GM19328 (cell line): ENCODE results near the gene TESMIN.

Experiments
- ATAC-seq: cut with Tn5 transposase; IDR thresholded peaks from one replicate; pipeline ENCODE4 v1.9.1; 2021; ENCODE audit warnings: mild to moderate bottlenecking, moderate library complexity; ENCODE audit not compliant: unreplicated experiment

TESMIN gene

DNA sequence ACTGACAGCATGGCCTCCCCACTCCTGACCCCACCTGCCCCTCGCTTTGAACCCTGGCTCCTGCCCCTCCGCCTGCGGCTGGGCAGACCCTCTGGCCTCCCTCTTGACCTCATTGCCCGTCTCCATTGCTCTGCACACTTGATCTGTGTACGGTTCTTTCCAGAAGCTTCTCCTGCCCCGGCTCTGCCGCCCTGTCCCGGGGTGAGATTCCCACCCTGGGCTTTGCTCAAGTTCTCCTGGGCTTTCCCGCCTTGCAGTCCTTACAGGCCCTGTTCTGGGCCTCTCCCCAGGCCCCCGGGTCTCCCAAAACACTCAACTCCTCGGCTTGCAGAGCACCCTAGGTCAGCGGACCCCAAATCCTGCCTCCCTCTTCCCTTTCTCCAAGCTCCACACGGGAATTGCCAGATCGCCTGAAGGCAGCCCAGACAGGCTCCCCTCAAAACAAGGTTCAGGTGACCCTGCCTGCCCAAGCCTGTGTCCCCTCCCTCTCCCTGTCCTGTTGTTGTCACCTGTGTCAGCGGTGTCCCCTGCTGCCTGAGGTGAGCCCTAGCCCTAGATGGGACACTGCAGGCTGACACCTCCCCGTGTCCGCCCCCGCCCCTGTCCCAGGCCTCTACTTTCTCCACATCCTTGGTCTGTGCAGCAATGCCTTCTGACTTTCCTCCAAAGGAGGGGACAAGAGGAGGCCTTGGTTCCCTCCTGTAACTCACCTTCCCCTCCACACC lies 65.5 kb downstream of the TESMIN start:
- no peak for ATAC-seq

DNA sequence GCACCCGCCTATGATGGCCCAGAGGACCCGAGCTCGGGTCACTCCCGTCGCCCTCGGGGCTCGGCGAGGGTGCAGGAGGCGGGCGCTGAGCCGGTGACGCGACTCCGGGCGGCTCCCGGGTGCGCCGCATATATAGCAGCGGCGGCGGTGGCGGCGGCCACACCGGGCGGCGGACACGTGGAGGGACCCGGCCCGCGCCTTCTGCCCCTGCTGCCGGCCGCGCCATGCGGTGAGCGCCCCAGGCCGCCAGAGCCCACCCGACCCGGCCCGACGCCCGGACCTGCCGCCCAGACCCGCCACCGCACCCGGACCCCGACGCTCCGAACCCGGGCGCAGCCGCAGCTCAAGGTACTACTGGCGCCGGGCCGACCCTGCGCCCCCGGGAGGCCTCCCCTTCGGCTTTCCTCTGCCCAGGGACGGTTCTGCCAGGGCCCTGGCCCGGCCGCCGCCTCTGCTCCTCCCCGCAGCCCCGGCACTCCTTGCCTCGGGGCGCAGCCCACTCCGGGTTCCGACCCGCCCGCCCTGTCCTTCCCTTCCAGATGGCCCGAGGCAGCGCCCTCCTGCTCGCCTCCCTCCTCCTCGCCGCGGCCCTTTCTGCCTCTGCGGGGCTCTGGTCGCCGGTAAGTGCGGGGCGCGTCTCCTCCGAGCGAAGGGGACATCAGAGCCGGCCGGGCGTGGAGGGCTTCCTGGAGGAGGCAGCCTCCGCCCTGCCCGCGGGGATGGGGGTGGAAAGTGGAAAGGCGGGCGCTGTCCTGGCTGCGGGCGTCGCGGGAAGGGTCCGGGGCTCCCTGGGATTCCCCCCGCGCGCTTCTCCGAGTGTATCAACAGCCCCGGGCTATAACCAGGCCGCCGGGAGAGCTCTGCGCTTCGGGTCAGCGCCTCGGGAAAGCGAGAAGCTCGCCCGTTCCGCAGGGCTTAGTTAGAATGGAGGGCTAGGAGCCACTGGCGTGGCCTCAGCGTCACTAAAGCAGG lies 66.6 kb downstream of the TESMIN start, which contains the start of gene GAL:
GAL (plus strand) TSS at position 160 of the 972 bp plus-strand sequence; CDS start at position 540, 380 bp downstream.
- no peak for ATAC-seq

DNA sequence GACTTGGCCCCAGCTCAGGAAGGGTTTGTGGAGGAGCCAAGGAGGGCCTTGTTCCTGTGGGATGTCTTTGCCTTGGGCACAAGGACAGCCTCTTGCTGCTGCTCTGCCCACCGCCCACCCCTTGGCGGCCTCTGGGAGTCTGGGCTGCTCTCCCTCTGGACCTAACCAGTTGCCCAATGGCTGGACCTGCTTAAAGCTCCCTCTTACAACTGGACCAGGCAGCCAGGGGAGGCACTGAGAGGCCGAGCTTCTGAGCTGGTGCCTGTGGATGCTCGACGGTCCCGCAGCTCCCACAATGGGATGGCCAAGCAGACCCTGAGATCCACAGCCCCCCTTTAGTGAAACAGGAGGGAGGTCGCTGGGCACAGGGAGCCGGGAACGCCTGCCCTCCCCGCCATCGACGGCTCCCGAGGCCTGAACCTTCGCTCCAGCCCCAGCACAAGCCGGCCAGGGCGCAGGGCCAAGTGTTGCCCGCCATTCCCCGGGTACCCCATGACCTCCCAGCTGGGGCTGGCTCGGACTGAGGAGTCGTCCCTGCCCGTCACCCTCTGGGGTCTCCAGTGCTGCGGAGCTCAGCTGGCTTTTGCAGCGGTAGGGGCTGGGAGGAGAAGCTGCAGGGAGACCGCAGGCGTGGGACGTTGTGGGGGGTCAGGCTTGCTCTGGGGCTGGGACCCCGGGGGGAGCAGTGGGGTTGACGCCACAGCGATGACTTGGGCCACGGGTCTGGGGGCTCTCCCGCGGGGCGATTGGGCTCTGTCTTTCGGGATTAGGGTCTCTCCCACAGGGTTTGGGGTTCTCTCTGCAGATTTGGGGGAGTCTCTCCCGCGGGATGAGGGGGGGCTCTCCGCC lies 67.6 kb downstream of the TESMIN start:
- ATAC-seq: no peak

DNA sequence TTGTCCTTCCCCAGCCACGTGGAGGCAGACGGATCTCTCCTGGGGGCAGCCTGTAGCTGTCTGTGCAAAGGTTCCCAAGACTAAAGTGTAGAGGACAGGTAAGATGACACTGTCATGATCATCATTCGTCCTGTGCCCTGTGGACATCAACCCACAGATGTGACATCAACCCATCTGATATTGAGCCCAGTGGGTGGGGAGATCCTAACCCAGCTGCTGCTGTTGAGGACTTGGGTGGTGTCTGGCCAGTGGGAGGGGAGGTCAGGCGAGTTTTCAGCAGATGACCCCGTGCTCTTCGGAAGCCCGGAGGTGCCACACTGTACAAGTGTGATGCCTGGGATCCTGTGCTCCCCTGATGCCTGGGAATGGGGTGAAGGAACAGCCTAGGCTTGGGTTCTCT lies 68.2 kb downstream of the TESMIN start:
- no peak for ATAC-seq

- no peak for ATAC-seq
Measured at GRCh38 chr11:68682531-68682961, 68.8 kb downstream of the TESMIN start.

DNA sequence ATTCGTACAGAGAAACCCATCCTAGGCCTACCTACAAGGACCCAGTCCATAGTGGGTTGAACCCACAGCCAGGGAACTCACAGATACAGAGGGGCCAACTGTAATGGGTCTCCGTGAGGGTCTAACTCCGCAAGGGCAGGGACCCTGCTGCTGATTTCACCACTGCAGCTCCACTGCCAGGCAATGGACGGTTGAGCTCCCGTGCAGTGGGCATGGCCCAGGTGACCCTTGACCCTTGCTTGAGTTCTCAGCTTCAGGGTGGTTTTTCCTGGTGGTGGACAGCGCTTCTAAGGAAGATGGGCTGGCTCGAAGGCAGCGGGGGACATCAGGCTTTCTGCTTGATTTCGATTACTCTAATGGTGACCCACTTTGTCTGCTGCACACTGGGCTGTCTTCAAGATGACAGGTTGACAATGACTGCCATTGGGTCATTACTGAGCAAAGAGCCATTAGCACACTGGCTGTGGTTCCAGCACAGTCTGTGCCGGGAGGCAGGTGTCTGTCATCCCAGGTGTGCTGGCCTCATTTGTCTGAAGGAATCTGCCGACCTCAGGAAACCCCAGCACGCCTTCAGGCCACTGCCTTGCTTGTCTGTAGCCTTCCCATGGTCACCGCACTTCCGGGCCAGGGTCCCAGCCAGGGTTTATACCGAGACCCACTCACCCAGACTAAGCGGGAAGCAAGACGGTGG lies 70.6 kb downstream of the TESMIN start:
- no peak for ATAC-seq

DNA sequence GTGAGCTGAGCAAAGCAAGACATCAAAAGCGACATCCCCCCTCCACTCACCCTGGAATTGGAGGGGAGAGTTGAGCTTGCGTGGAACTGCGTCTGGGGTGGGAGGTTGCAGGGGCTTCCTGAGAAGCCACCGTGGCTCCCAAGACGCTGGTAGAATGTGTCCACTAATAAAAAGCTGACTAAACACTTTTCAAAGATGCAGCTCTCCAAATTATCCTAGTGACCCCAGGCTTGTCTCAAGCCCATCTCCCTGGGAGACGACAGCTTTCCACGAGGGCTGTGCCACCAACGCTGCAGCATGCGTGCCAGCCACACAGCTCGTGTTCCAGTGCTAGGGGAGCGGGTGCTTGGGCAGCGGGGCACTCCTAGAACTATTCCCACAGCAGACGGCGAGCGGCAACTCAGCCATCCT lies 73.3 kb downstream of the TESMIN start:
- ATAC-seq: no peak

GRCh38 chr11:68677432-68677831 lies 73.9 kb downstream of the TESMIN start:
- no peak for ATAC-seq

GRCh38 chr11:68674461-68674860 lies 76.9 kb downstream of the TESMIN start:
- no peak for ATAC-seq

- no peak for ATAC-seq
Measured at GRCh38 chr11:68673991-68674390, 77.3 kb downstream of the TESMIN start.

GRCh38 chr11:68673306-68673945 lies 77.9 kb downstream of the TESMIN start:
- ATAC-seq: no peak

GRCh38 chr11:68670208-68670992 lies 80.9 kb downstream of the TESMIN start:
- no peak for ATAC-seq

- ATAC-seq: no peak
Measured at GRCh38 chr11:68669301-68670090, 81.8 kb downstream of the TESMIN start.

- ATAC-seq: no peak
Measured at GRCh38 chr11:68667511-68668500, 83.5 kb downstream of the TESMIN start.

GRCh38 chr11:68666849-68667248 lies 84.5 kb downstream of the TESMIN start:
- no peak for ATAC-seq

- ATAC-seq: no peak
Measured at GRCh38 chr11:68665436-68665835, 85.9 kb downstream of the TESMIN start.

GRCh38 chr11:68664906-68665305 lies 86.4 kb downstream of the TESMIN start:
- ATAC-seq: no peak
